A549 treated with CpdA at 1 μM for 4 hours (cell line): Measurements from ENCODE around the gene KRT6A. TPM values are rescaled to one million over a fixed set of nuclear protein-coding genes. Genes with fewer than 3 reads are reported as not detected.

ENCODE experiments used
- total RNA-seq: library from RNA; stranded (reverse); fragments of 200-300 nt; extraction: Qiagen RNA extraction; gene quantifications from 5 replicates; pipeline ENCODE4 v1.2.3, GENCODE V29; 2022; ENCODE audit warnings: low read depth

KRT6A gene
- total RNA-seq = 0.15 to 0.42 TPM (median 0.29 TPM) in 5 replicates

DNA sequence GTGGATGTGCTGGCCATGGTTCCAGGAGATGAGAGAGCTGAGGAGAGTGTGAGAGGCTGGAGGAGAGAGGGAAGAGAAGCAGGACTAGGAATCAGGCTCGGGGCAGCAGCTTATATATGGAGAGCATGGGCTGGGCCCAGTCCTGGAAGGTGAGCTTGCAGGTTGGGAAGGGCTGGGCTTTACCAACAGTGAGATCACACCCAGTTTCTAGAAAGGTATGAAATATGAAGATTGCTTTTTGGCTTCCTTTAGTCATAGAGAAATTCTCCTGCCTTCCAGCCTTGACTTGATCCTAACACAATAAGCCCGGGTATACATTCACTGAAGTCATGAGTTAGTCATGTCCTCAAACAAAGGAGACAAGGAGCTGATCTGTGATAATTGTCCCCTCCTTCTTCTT lies at the start of gene KRT6A:
Gene KRT6A, minus strand, starts transcription at position 86 of the 400 bp plus-strand sequence. Its CDS starts 69 bp downstream, at position 17.

DNA sequence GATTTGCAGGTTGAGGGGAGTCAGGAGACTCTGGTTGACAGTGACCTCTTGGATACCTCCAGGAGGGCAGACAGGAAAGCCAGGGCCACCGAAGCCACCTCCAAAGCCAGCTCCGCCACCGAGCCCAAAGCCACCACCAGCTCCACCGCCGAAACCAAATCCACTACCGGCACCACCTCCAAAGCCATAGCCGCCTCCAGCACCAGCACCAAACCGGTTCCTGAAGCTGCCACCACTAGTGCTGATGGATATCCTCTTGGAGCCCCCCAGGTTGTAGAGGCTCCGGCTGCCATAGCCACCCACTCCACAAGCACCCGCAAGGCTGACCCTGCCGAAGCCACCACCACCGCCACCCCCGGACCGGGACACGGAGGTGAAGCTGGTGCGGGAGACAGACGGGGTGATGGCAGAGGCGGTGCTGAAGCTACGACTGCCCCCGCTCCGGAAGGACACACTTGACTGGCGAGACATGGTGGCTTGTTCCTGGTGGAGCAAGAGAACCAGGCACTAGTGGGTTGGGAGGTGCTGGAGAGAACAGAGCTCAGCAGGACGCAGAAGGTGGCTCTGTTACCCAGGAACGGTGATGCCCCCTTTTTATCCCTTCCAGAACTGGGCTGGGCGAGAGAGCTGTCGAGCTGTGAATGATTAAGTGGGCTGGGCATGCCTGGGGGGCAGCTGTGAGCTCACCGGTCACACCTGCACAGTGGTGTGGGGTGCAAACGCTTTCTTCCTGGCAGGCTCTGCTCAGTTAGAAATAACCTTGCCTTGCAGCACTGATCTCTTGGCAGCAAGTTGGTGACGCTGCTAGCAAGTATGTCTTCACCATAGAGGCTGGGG lies 27.0 kb upstream of the KRT6A start, which contains the start of gene KRT5:
Gene KRT5, minus strand, starts transcription at position 569 of the 837 bp plus-strand sequence. Its CDS starts 98 bp downstream, at position 471.

DNA sequence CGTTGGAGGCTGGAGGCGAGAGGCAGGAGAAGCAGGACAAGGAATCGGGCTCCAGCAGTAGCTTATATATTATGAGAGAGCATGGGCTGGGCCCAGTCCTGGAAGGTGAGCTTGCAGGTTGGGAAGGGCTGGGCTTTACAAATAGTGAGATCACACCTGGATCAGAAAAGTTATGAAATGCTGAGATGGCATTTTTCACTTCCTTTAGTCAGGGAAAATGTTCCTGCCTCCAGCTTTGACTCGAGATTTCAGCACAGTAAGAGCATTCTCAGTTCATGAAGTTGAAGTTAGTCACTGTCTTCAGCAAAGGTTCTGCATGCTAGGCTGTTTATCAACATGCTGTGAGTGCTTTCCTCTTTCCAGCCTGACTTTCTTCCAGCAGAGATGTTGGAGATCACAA lies 19.3 kb downstream of the KRT6A start, which contains the start of gene KRT6C:
Gene KRT6C, minus strand, starts transcription at position 38 of the 400 bp plus-strand sequence. CDS start 68 bp downstream, outside the sequence.

GRCh38 chr12:52452101-52452500 lies 41.0 kb downstream of the KRT6A start, which contains the start of gene KRT6B:
TSS of gene KRT6B (minus strand) at chr12:52452146. CDS start at chr12:52452078, 68 bp downstream.

Other genes starting within 250 kb of the KRT6A start
- 20.4 to 43.5 TPM (median 41.1 TPM) in 5 replicates for gene KRT86, start 218.6 kb downstream of the KRT6A start, total RNA-seq
- 2,679 to 3,731 TPM (median 3,430 TPM) in 5 replicates for gene KRT81, start 201.7 kb downstream of the KRT6A start, total RNA-seq
- 2.2 to 6.1 TPM (median 5.3 TPM) in 5 replicates for gene KRT83, start 171.9 kb downstream of the KRT6A start, total RNA-seq
- not detected in 5 replicates for gene KRT85, start 125.8 kb downstream of the KRT6A start, total RNA-seq
- not detected in 5 replicates for gene KRT84, start 107.6 kb downstream of the KRT6A start, total RNA-seq
- not detected in 5 replicates for gene KRT82, start 86.9 kb downstream of the KRT6A start, total RNA-seq
- gene KRT75, start 58.9 kb downstream of the KRT6A start, total RNA-seq = 0.19 to 0.29 TPM (median 0.23 TPM) in 5 replicates
- gene KRT6B, start 41.1 kb downstream of the KRT6A start, total RNA-seq = 0.06 TPM in 1 of 5 replicates, not detected in the others
- gene KRT6C, start 19.5 kb downstream of the KRT6A start, total RNA-seq = not detected in 5 replicates
- gene KRT5, start 27.1 kb upstream of the KRT6A start, total RNA-seq = 0.08 to 0.25 TPM (median 0.09 TPM) in 3 of 5 replicates, not detected in the others
- not detected in 5 replicates for gene KRT71, start 59.9 kb upstream of the KRT6A start, total RNA-seq
- gene KRT74, start 80.6 kb upstream of the KRT6A start, total RNA-seq = not detected in 5 replicates
- gene KRT72, start 108.2 kb upstream of the KRT6A start, total RNA-seq = not detected in 5 replicates
- not detected in 5 replicates for gene KRT73, start 125.3 kb upstream of the KRT6A start, total RNA-seq
- gene KRT2, start 159.0 kb upstream of the KRT6A start, total RNA-seq = 0.03 TPM in 1 of 5 replicates, not detected in the others
- gene KRT1, start 187.2 kb upstream of the KRT6A start, total RNA-seq = not detected in 5 replicates
- gene KRT77, start 210.3 kb upstream of the KRT6A start, total RNA-seq = not detected in 5 replicates